H9 (cell line): ENCODE results near the gene TLE4. TPM values are rescaled to one million over a fixed set of nuclear protein-coding genes. Genes with fewer than 3 reads are reported as not detected.

ENCODE experiments used
- DNase-seq: peaks from one replicate; pipeline ENCODE4 v3.0.0-alpha.2; 2017
- H2AFZ ChIP-seq: one replicate; pipeline ENCODE4 v1.6.1; 2013; ENCODE audit warnings: mild to moderate bottlenecking, low read length, control low read depth, moderate library complexity
- H2AK5ac ChIP-seq: 2 replicates; pipeline ENCODE4 v1.6.1; 2013; ENCODE audit warnings: low read length, control low read depth, mixed read lengths; ENCODE audit not compliant: insufficient read length
- H2BK120ac ChIP-seq: one replicate; pipeline ENCODE4 v1.6.1; 2013; ENCODE audit warnings: low read depth, mild to moderate bottlenecking, low read length, control low read depth, inconsistent platforms; ENCODE audit not compliant: poor library complexity, severe bottlenecking
- H2BK12ac ChIP-seq: 2 replicates; pipeline ENCODE4 v1.6.1; 2013; ENCODE audit warnings: low read length, control low read depth, mixed read lengths, low read depth; ENCODE audit not compliant: insufficient read length
- H2BK15ac ChIP-seq: 2 replicates; pipeline ENCODE4 v1.6.1; 2013; ENCODE audit warnings: low read depth, low read length, control low read depth
- H2BK20ac ChIP-seq: one replicate; pipeline ENCODE4 v1.6.1; 2013; ENCODE audit warnings: low read depth, mild to moderate bottlenecking, low read length, control low read depth, inconsistent platforms; ENCODE audit not compliant: poor library complexity, severe bottlenecking
- H2BK5ac ChIP-seq: 2 replicates; pipeline ENCODE4 v1.6.1; 2013; ENCODE audit warnings: low read length, control low read depth, mixed read lengths; ENCODE audit not compliant: insufficient read length
- H3K14ac ChIP-seq: 2 replicates; pipeline ENCODE4 v1.6.1; 2013; ENCODE audit warnings: low read length, control low read depth; ENCODE audit not compliant: insufficient read depth
- H3K18ac ChIP-seq: 2 replicates; pipeline ENCODE4 v1.6.1; 2013; ENCODE audit warnings: low read depth, mild to moderate bottlenecking, mixed read lengths, low read length, control low read depth; ENCODE audit not compliant: insufficient read length
- H3K23ac ChIP-seq: 2 replicates; pipeline ENCODE4 v1.6.1; 2013; ENCODE audit warnings: low read length, control low read depth, mixed read lengths, low read depth; ENCODE audit not compliant: insufficient read length
- H3K23me2 ChIP-seq: 2 replicates; pipeline ENCODE4 v1.6.1; 2013; ENCODE audit warnings: low read depth, mild to moderate bottlenecking, mixed read lengths, low read length, control low read depth; ENCODE audit not compliant: insufficient read length, poor library complexity, severe bottlenecking
- H3K27ac ChIP-seq: 2 replicates; pipeline ENCODE4 v1.5.1; 2013; ENCODE audit warnings: low read length, control low read depth, mixed read lengths, low read depth; ENCODE audit not compliant: insufficient read length
- H3K27me3 ChIP-seq: 2 replicates; pipeline ENCODE4 v1.6.1; 2013; ENCODE audit warnings: low read length, control low read depth, inconsistent platforms; ENCODE audit not compliant: insufficient read depth
- H3K4ac ChIP-seq: 2 replicates; pipeline ENCODE4 v1.6.1; 2013; ENCODE audit warnings: low read depth, mild to moderate bottlenecking, control low read depth, inconsistent platforms, low read length, moderate library complexity
- H3K4me1 ChIP-seq: 2 replicates; pipeline ENCODE4 v1.6.1; 2013; ENCODE audit warnings: low read length, control low read depth, inconsistent platforms; ENCODE audit not compliant: insufficient read depth
- H3K4me2 ChIP-seq: 2 replicates; pipeline ENCODE4 v1.6.1; 2013; ENCODE audit warnings: low read length, control low read depth, mixed read lengths; ENCODE audit not compliant: insufficient read length, insufficient read depth
- H3K56ac ChIP-seq: 2 replicates; pipeline ENCODE4 v1.6.1; 2013; ENCODE audit warnings: low read depth, mild to moderate bottlenecking, mixed read lengths, low read length, control low read depth; ENCODE audit not compliant: insufficient read length
- H3K79me1 ChIP-seq: 2 replicates; pipeline ENCODE4 v1.6.1; 2013; ENCODE audit warnings: low read depth, mild to moderate bottlenecking, moderate library complexity, low read length, control low read depth, inconsistent platforms; ENCODE audit not compliant: insufficient read depth, poor library complexity, severe bottlenecking
- H3K79me2 ChIP-seq: 2 replicates; pipeline ENCODE4 v1.6.1; 2013; ENCODE audit warnings: low read length, control low read depth, inconsistent platforms; ENCODE audit not compliant: insufficient read depth
- H3K9ac ChIP-seq: 2 replicates; pipeline ENCODE4 v1.6.1; 2013; ENCODE audit warnings: low read length, control low read depth, mixed read lengths; ENCODE audit not compliant: insufficient read length; ENCODE audit errors: extremely low read depth
- H3K9me3 ChIP-seq: one replicate; pipeline ENCODE4 v1.6.1; 2013; ENCODE audit warnings: low read depth, low read length, inconsistent platforms; ENCODE audit not compliant: control insufficient read depth
- H3T11ph ChIP-seq: one replicate; pipeline ENCODE4 v1.6.1; 2013; ENCODE audit warnings: mild to moderate bottlenecking, low read length, control low read depth, inconsistent platforms
- H4K20me1 ChIP-seq: one replicate; pipeline ENCODE4 v1.6.1; 2013; ENCODE audit not compliant: control insufficient read depth, insufficient read length, insufficient read depth
- H4K5ac ChIP-seq: 2 replicates; pipeline ENCODE4 v1.6.1; 2013; ENCODE audit warnings: low read depth, mild to moderate bottlenecking, mixed read lengths, low read length, control low read depth; ENCODE audit not compliant: insufficient read length
- H4K8ac ChIP-seq: replicated peaks from 2 replicates; pipeline ENCODE4 v1.6.1; 2013; ENCODE audit warnings: low read length, control low read depth, mixed read lengths, low read depth; ENCODE audit not compliant: insufficient read length
- H4K91ac ChIP-seq: 2 replicates; pipeline ENCODE4 v1.6.1; 2013; ENCODE audit warnings: low read depth, mild to moderate bottlenecking, moderate library complexity, mixed read lengths, low read length, control low read depth; ENCODE audit not compliant: insufficient read length
- H3K27ac Mint-ChIP-seq, 3 experiments: 2 replicates in 2 of 3; 3 replicates in 1 of 3; pipeline ENCODE4 v1.8.0; 2020 to 2021; ENCODE audit warnings: mixed read lengths in 3 of 3, mild to moderate bottlenecking in 1 of 3, moderate library complexity in 1 of 3
- H3K27me3 Mint-ChIP-seq: 2 replicates; pipeline ENCODE4 v1.8.0; 2021; ENCODE audit warnings: low read depth, mild to moderate bottlenecking, moderate library complexity, mixed read lengths
- H3K36me3 Mint-ChIP-seq, 3 experiments: 2 replicates in 2 of 3; 3 replicates in 1 of 3; pipeline ENCODE4 v1.8.0; 2020 to 2021; ENCODE audit warnings: low read depth in 3 of 3, mixed read lengths in 3 of 3; ENCODE audit not compliant: insufficient read depth in 1 of 3
- H3K4me1 Mint-ChIP-seq, 2 experiments: 2 replicates each; pipeline ENCODE4 v1.8.0; 2020; ENCODE audit warnings: mixed read lengths in 2 of 2
- H3K4me3 Mint-ChIP-seq, 2 experiments: 2 replicates in 1 of 2; 3 replicates in 1 of 2; pipeline ENCODE4 v1.8.0; 2020 to 2021; ENCODE audit warnings: mild to moderate bottlenecking in 2 of 2, mixed read lengths in 2 of 2, moderate library complexity in 1 of 2
- H3K9me3 Mint-ChIP-seq, 2 experiments: 2 replicates in 1 of 2; 3 replicates in 1 of 2; pipeline ENCODE4 v1.8.0; 2020; ENCODE audit warnings: mild to moderate bottlenecking in 2 of 2, mixed read lengths in 2 of 2, moderate library complexity in 1 of 2
- WGBS: extraction: QIAGEN DNeasy Blood & Tissue Kit; methylation state at CpG from one replicate; pipeline ENCODE4 v1.1.7; 2013; ENCODE audit warnings: missing lambda C conversion rate, low lambda C conversion rate, mixed read lengths; ENCODE audit not compliant: insufficient read length; ENCODE audit errors: extremely low coverage; 5-methylcytosine and 5-hydroxymethylcytosine counted together
- total RNA-seq: library from RNA; stranded (reverse); gene quantifications from 2 replicates; pipeline ENCODE4 v1.2.1, GENCODE V29; 2021
- TF ChIP-seq, protein P1 (sequence below): fragments of 200-600 bp; sonication (generic); conservative IDR thresholded peaks from 3 replicates; pipeline ENCODE4 v1.8.0; 2021; ENCODE audit warnings: antibody characterized with exemption, mild to moderate bottlenecking

Gene TLE4
- total RNA-seq, 1 experiment from 2014 or later = 35.1 TPM

GRCh38 chr9:79565245-79565644 lies 6.5 kb upstream of the TLE4 start:
- Histone ChIP-seq H3K27me3 (no peaks in the 10 kb centered on the region), H3K23me2 (peaks cover 5% of the 10 kb centered on the region), H3K4me1 (no peaks in the 10 kb centered on the region), H3K79me2 (no peaks in the 10 kb centered on the region), H3K79me1 (no peaks in the 10 kb centered on the region), H2BK20ac (no peak overlapping the region), H3K27ac (no peak overlapping the region), H2BK15ac (no peak overlapping the region), H2BK12ac (no peak overlapping the region), H3K4ac (no peak overlapping the region), H4K20me1 (no peaks in the 10 kb centered on the region), H3K9me3 (no peaks in the 10 kb centered on the region), H3K18ac (no peak overlapping the region), H3K4me2 (no peak overlapping the region), H3K56ac (no peak overlapping the region), H3K23ac (no peak overlapping the region), H4K5ac (no peak overlapping the region), H2BK5ac (no peak overlapping the region), H3K14ac (no peak overlapping the region), H2AK5ac (no peak overlapping the region), H4K8ac (no peak overlapping the region), H3K9ac (no peak overlapping the region), H3T11ph (no peak overlapping the region), H4K91ac (no peak overlapping the region), H2BK120ac (no peak overlapping the region), H2AFZ (no peak overlapping the region)
- Mint-ChIP-seq H3K9me3 (no peaks in the 10 kb centered on the region), H3K27me3 (peaks cover 7% of the 10 kb centered on the region), H3K4me1 (peaks cover 4 to 5% of the 10 kb centered on the region in 2 experiments), H3K4me3 (no peak overlapping the region), H3K27ac (no peak overlapping the region), H3K36me3 (no peaks in the 10 kb centered on the region)
- TF ChIP-seq, protein P1, sequence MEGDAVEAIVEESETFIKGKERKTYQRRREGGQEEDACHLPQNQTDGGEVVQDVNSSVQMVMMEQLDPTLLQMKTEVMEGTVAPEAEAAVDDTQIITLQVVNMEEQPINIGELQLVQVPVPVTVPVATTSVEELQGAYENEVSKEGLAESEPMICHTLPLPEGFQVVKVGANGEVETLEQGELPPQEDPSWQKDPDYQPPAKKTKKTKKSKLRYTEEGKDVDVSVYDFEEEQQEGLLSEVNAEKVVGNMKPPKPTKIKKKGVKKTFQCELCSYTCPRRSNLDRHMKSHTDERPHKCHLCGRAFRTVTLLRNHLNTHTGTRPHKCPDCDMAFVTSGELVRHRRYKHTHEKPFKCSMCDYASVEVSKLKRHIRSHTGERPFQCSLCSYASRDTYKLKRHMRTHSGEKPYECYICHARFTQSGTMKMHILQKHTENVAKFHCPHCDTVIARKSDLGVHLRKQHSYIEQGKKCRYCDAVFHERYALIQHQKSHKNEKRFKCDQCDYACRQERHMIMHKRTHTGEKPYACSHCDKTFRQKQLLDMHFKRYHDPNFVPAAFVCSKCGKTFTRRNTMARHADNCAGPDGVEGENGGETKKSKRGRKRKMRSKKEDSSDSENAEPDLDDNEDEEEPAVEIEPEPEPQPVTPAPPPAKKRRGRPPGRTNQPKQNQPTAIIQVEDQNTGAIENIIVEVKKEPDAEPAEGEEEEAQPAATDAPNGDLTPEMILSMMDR = no peak
- no peak for DNase-seq
- no CpG with 5 or more reads among the region's 2 CpGs for WGBS
